Measurements from ENCODE around the gene GP1BA.

GP1BA gene

DNA sequence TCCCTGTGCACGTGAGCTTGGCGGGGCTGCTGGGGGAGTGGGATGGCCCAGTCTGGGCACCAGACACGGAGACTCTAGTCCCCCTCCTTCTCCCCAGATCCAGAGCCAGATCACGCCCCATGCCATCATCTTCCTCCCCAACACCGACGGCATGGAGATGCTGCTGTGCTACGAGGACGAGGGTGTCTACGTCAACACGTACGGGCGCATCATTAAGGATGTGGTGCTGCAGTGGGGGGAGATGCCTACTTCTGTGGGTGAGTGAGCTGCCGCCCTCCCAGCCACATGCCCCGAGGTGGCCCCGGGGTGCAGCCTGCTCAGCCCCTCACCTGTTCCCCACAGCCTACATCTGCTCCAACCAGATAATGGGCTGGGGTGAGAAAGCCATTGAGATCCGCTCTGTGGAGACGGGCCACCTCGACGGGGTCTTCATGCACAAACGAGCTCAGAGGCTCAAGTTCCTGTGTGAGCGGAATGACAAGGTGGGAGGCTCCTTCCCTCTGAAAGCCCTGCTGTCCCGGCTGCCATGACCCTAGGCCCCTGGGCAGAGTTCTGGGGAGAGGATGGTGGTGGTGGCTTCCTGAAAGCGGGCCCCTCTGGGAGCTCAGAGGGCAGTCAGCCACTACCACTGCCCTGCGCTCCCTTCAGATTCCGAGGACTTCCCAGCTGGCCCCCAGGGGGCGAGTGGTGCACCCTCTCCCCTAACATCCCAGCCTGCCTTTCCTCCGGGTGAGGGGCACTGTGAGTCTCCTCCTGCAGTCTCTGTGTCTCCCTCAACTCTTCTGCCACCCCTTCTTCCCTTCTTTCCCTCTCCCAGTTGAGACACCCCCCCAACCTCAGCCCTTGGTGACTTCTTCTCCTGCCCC is 35.5 kb upstream of the GP1BA start:
- TF ChIP-seq, protein P1, sequence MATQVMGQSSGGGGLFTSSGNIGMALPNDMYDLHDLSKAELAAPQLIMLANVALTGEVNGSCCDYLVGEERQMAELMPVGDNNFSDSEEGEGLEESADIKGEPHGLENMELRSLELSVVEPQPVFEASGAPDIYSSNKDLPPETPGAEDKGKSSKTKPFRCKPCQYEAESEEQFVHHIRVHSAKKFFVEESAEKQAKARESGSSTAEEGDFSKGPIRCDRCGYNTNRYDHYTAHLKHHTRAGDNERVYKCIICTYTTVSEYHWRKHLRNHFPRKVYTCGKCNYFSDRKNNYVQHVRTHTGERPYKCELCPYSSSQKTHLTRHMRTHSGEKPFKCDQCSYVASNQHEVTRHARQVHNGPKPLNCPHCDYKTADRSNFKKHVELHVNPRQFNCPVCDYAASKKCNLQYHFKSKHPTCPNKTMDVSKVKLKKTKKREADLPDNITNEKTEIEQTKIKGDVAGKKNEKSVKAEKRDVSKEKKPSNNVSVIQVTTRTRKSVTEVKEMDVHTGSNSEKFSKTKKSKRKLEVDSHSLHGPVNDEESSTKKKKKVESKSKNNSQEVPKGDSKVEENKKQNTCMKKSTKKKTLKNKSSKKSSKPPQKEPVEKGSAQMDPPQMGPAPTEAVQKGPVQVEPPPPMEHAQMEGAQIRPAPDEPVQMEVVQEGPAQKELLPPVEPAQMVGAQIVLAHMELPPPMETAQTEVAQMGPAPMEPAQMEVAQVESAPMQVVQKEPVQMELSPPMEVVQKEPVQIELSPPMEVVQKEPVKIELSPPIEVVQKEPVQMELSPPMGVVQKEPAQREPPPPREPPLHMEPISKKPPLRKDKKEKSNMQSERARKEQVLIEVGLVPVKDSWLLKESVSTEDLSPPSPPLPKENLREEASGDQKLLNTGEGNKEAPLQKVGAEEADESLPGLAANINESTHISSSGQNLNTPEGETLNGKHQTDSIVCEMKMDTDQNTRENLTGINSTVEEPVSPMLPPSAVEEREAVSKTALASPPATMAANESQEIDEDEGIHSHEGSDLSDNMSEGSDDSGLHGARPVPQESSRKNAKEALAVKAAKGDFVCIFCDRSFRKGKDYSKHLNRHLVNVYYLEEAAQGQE (IDR thresholded peaks at IDR 0.05; ENCODE audit: low read depth) = no peak
- TF ChIP-seq TEAD4 (IDR thresholded peaks at IDR 0.05) (no peak), TAF1 (IDR thresholded peaks at IDR 0.05; ENCODE audit: low read depth) (no peak), ZBTB7A (IDR thresholded peaks at IDR 0.05; ENCODE audit: low read depth) (no peak), RAD21 (IDR thresholded peaks at IDR 0.05; ENCODE audit: low read depth) (no peak), TCF12 (IDR thresholded peaks at IDR 0.05; ENCODE audit: low read depth) (no peak), CREB1 (IDR thresholded peaks at IDR 0.05; ENCODE audit: low read depth) (no peak), FOXM1 (IDR thresholded peaks at IDR 0.05; ENCODE audit: borderline replicate concordance, low read depth) (no peak), NFIC (IDR thresholded peaks at IDR 0.05) (no peak), YY1 (IDR thresholded peaks at IDR 0.05; ENCODE audit: low read depth) (no peak), CEBPB (IDR thresholded peaks at IDR 0.05) (no peak), EP300 (IDR thresholded peaks at IDR 0.05; ENCODE audit: borderline replicate concordance) (no peak), EGR1 (IDR thresholded peaks at IDR 0.05) (no peak)
- TF ChIP-seq, protein P2, sequence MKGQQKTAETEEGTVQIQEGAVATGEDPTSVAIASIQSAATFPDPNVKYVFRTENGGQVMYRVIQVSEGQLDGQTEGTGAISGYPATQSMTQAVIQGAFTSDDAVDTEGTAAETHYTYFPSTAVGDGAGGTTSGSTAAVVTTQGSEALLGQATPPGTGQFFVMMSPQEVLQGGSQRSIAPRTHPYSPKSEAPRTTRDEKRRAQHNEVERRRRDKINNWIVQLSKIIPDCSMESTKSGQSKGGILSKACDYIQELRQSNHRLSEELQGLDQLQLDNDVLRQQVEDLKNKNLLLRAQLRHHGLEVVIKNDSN (IDR thresholded peaks at IDR 0.05) = no peak
- TF ChIP-seq, protein P3, sequence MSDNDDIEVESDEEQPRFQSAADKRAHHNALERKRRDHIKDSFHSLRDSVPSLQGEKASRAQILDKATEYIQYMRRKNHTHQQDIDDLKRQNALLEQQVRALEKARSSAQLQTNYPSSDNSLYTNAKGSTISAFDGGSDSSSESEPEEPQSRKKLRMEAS (IDR thresholded peaks at IDR 0.05) = no peak

DNA sequence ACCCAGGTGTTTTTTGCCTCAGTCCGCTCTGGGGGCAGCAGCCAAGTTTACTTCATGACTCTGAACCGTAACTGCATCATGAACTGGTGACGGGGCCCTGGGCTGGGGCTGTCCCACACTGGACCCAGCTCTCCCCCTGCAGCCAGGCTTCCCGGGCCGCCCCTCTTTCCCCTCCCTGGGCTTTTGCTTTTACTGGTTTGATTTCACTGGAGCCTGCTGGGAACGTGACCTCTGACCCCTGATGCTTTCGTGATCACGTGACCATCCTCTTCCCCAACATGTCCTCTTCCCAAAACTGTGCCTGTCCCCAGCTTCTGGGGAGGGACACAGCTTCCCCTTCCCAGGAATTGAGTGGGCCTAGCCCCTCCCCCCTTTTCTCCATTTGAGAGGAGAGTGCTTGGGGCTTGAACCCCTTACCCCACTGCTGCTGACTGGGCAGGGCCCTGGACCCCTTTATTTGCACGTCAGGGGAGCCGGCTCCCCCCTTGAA is 34.8 kb upstream of the GP1BA start:
- TF ChIP-seq, protein P2 (IDR thresholded peaks at IDR 0.05) = peak; percentile 61
- no peak for TF ChIP-seq CEBPB (IDR thresholded peaks at IDR 0.05)

DNA sequence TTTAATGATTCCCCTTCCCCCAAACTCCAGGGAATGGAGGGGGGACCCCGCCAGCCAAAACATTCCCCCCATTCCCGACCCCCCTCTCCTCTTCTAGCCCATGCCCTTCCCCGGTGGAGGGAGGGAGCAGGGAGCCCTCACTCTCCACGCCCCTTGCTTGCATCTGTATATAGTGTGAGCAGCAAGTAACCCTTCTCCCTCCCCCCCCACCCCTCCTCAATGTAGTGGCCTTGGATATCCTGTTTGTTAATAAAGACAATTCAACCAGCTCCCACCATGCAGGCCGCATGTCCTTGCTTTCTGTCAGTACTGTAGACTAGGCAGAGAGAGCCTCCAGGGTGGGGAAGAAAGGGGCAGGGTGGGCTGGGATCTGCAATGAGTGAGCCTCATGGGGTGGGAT is 34.3 kb upstream of the GP1BA start:
- no peak for TF ChIP-seq TCF12 (IDR thresholded peaks at IDR 0.05; ENCODE audit: low read depth)

DNA sequence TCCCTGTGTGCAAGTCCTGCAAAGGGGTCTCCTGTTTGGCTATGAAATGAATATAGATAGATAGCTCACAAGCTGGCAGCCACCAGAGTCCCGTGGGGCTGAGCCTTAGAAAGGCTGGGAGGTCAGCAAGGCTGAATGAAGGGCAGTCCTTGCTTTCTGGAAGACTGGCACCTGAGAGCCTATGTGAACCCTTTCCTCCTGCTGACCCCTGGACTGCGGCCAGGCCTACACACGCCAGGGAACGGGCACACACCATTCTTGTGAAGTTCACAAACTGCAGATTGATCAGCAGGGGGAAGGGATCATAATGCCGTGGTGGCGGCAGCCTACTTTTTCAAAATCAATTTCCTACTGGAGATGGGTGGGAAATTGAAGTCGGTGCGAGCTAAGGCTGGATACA is 33.7 kb upstream of the GP1BA start:
- TF ChIP-seq ZBTB7A (IDR thresholded peaks at IDR 0.05; ENCODE audit: low read depth) (no peak), TEAD4 (IDR thresholded peaks at IDR 0.05) (no peak), CREB1 (IDR thresholded peaks at IDR 0.05; ENCODE audit: low read depth) (no peak)

DNA sequence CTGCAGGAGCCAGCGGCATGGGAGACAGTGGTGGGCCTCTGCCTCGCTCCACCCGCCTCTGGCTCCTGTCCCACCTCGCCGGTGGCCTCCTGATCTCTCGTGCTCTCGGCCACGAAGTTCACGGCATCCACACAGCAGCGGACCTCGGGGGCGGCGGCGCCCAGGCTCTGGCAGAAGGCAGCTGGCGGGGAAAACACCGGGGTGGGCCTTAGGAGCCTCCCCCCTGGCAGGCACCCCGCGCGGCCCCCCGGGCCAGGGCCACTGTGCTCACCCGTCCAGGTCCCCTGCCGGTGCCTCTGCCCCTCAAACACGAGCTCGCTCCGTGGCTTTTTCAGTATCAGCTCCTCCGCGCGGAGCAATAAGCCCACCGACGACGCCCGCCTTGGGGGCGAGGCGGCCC is 33.1 kb upstream of the GP1BA start:
- no peak for TF ChIP-seq EGR1 (IDR thresholded peaks at IDR 0.05)

DNA sequence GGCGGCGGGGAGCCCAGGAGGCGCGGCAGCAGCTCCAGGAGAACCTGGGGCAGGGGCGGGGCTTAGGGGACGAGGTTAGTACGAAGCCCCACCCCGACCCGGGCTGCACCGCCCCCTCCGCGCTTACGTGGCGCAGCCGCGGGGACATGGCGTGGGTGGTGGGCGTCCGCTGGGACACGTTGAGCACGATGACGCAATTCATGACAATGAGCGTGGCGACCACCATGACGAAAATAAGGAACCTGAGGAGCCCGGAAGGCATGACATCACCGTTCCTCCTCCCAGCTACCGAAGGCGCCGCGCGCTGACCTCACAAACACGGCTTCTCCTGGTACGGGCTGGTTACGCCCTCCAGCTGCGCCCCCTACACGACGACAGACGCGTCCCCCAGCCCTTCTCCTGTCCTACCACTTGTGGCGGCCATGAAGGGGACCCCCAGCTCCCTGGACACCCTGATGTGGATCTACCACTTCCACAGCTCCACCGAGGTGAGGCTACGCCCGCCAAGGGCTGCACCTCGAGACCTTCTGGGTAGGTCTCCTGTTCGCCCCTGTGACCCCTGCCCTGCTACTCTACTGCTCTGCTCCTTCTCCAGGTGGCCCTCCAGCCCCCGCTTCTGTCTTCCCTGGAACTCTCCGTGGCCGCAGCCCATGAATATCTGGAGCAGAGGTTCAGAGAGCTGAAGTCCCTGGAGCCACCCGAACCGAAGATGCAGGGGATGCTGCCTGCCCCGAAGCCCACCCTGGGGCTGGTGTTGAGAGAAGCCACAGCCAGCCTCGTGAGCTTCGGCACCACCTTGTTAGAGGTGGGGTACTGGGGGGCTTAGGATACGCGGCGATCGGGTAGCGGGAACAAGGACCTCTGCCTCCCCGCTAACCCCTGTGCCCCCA is 32.5 kb upstream of the GP1BA start, which contains the start of gene C17orf107:
C17orf107 (plus strand) TSS at position 196 of the 890 bp plus-strand sequence; CDS start at position 423, 227 bp downstream.
- no peak for TF ChIP-seq TEAD4 (IDR thresholded peaks at IDR 0.05)
- TF ChIP-seq CEBPB (IDR thresholded peaks at IDR 0.05) = peak; percentile 61
- TF ChIP-seq, protein P1 (IDR thresholded peaks at IDR 0.05; ENCODE audit: low read depth) = no peak
- peak; percentile 79 for TF ChIP-seq CREB1 (IDR thresholded peaks at IDR 0.05; ENCODE audit: low read depth)
- no peak for TF ChIP-seq FOXM1 (IDR thresholded peaks at IDR 0.05; ENCODE audit: borderline replicate concordance, low read depth)
- TF ChIP-seq ZBTB7A (IDR thresholded peaks at IDR 0.05; ENCODE audit: low read depth) = peak; percentile 97
- peak; percentile 94 for TF ChIP-seq EGR1 (IDR thresholded peaks at IDR 0.05)
- TF ChIP-seq NFIC (IDR thresholded peaks at IDR 0.05) = no peak
- TF ChIP-seq, protein P3 (IDR thresholded peaks at IDR 0.05) = peak; percentile 46; the same call in 1 of the 2 replicates
- TF ChIP-seq YY1 (IDR thresholded peaks at IDR 0.05; ENCODE audit: low read depth) = peak; percentile 49; the same call in 1 of the 2 replicates
- 0 out of 2 replicates have a peak, but pooled peaks have one; percentile 5 for TF ChIP-seq TAF1 (IDR thresholded peaks at IDR 0.05; ENCODE audit: low read depth)
- no peak for TF ChIP-seq EP300 (IDR thresholded peaks at IDR 0.05; ENCODE audit: borderline replicate concordance)
- no peak for TF ChIP-seq TCF12 (IDR thresholded peaks at IDR 0.05; ENCODE audit: low read depth)
- TF ChIP-seq RAD21 (IDR thresholded peaks at IDR 0.05; ENCODE audit: low read depth) = no peak
- TF ChIP-seq, protein P2 (IDR thresholded peaks at IDR 0.05) = no peak
